A549 (cell line): ENCODE data around the gene TSPAN5. TPM values are rescaled to one million over a fixed set of nuclear protein-coding genes. Genes with fewer than 3 reads are reported as not detected.

Experiments used
- ATAC-seq, 2 experiments: fragments of 200-7000 bp in 1 of 2; fragments of >200 bp in 1 of 2; cut with Nextera tagmentation in 1 of 2; cut with Tn5 transposase in 1 of 2; 3 replicates each; pipeline versions ENCODE4 v1.8.0 to v1.9.1; 2018 to 2020; ENCODE audit warnings: mild to moderate bottlenecking in 1 of 2, moderate library complexity in 1 of 2
- CTCF ChIA-PET: fragments of 300-600 bp; sonication (Branson Sonifier 250); formaldehyde crosslinking; extraction: SDS; loops from one replicate; lab custom pipeline; 2021; ENCODE audit warnings: antibody characterized with exemption, inconsistent platforms; lab: Yijun Ruan, JAX
- POLR2A ChIA-PET: fragments of 350-600 bp; formaldehyde crosslinking; extraction: SDS; loops from one replicate; lab custom pipeline; 2021; ENCODE audit warnings: antibody characterized with exemption, inconsistent platforms; lab: Yijun Ruan, JAX
- DNase-seq, 2 experiments: peaks; one replicate each; pipeline versions ENCODE4 v3.0.0 to v3.0.0-alpha.2; 2011 to 2016; ENCODE audit warnings: low read depth in 1 of 2, low spot score in 1 of 2
- FAIRE-seq: peaks from 2 replicates; lab custom pipeline; 2011; peaks lifted over from hg19 to GRCh38; lab: Jason Lieb, UNC
- H3K27ac ChIP-seq, 2 experiments: fragments of >200 bp; sonication (Bioruptor Twin); formaldehyde crosslinking; 3 replicates each; pipeline ENCODE4 v1.5.1; 2016 to 2017
- H3K4me1 ChIP-seq: fragments of >200 bp; sonication (Bioruptor Twin); formaldehyde crosslinking; 3 replicates; pipeline ENCODE4 v1.6.1; 2016
- H3K4me2 ChIP-seq: fragments of >200 bp; sonication (Bioruptor Twin); formaldehyde crosslinking; 3 replicates; pipeline ENCODE4 v1.6.1; 2016
- H3K4me3 ChIP-seq: fragments of >200 bp; sonication (Bioruptor Twin); formaldehyde crosslinking; 3 replicates; pipeline ENCODE4 v1.5.1; 2016
- H3K9me3 ChIP-seq: fragments of >200 bp; sonication (Bioruptor Twin); formaldehyde crosslinking; 3 replicates; pipeline ENCODE4 v1.6.1; 2016
- BCL3 ChIP-seq: fragments of >200 bp; sonication (Bioruptor Twin); formaldehyde crosslinking; IDR thresholded peaks from 3 replicates; pipeline ENCODE4 v1.6.1; 2016
- BHLHE40 ChIP-seq: IDR thresholded peaks from 2 replicates; pipeline ENCODE4 v1.6.1; 2012; ENCODE audit warnings: low read depth, low read length, inconsistent platforms
- CBX2 ChIP-seq: fragments of 200-600 bp; sonication (generic); IDR thresholded peaks from 2 replicates; pipeline ENCODE4 v1.6.1; 2016; ENCODE audit warnings: low read depth, mild to moderate bottlenecking, borderline replicate concordance
- CEBPB ChIP-seq, 2 experiments: fragments of >200 bp in 1 of 2; sonication (Bioruptor Twin) in 1 of 2; formaldehyde crosslinking in 1 of 2; IDR thresholded peaks; 2 replicates each; pipeline ENCODE4 v1.6.1; 2012 to 2016
- CTCF ChIP-seq: fragments of >200 bp; sonication (Bioruptor Twin); formaldehyde crosslinking; IDR thresholded peaks from 3 replicates; pipeline ENCODE4 v1.5.1; 2016
- FOSB ChIP-seq: fragments of 250-450 bp; sonication (Bioruptor Pico); IDR thresholded peaks from 2 replicates; pipeline ENCODE4 v1.5.0; 2020; ENCODE audit warnings: mild to moderate bottlenecking, moderate library complexity
- FOSL2 ChIP-seq, 2 experiments: fragments of 450-650 bp in 1 of 2; fragments of >200 bp in 1 of 2; sonication (Bioruptor Twin) in 1 of 2; formaldehyde crosslinking; IDR thresholded peaks; 2 replicates each; pipeline versions ENCODE4 v1.5.0 to v1.6.1; 2016 to 2020; ENCODE audit warnings: mild to moderate bottlenecking in 1 of 2, moderate library complexity in 1 of 2
- HES2 ChIP-seq: fragments of >200 bp; sonication (Bioruptor Twin); formaldehyde crosslinking; IDR thresholded peaks from 2 replicates; pipeline ENCODE4 v1.6.1; 2016
- JUNB ChIP-seq: fragments of >200 bp; sonication (Bioruptor Twin); formaldehyde crosslinking; IDR thresholded peaks from 2 replicates; pipeline ENCODE4 v1.6.1; 2016
- MAFK ChIP-seq: fragments of 450-650 bp; IDR thresholded peaks from 2 replicates; pipeline ENCODE4 v1.6.1; 2014; ENCODE audit not compliant: partially characterized antibody
- RCOR1 ChIP-seq: fragments of 150-350 bp; IDR thresholded peaks from 2 replicates; pipeline ENCODE4 v1.6.1; 2014; ENCODE audit warnings: antibody characterized with exemption, low read length, low read depth
- SMC3 ChIP-seq: fragments of >200 bp; sonication (Bioruptor Twin); formaldehyde crosslinking; IDR thresholded peaks from 3 replicates; pipeline ENCODE4 v1.6.1; 2018; ENCODE audit warnings: inconsistent platforms
- TP53 ChIP-seq: fragments of 250-450 bp; sonication (Bioruptor Pico); IDR thresholded peaks from 2 replicates; pipeline ENCODE4 v1.5.0; 2021; ENCODE audit warnings: mild to moderate bottlenecking, moderate library complexity
- USF2 ChIP-seq: fragments of 450-650 bp; IDR thresholded peaks from 2 replicates; pipeline ENCODE4 v1.6.1; 2014; ENCODE audit warnings: antibody characterized with exemption
- ZSCAN20 ChIP-seq: fragments of 250-450 bp; sonication (Bioruptor Pico); IDR thresholded peaks from 2 replicates; pipeline ENCODE4 v1.8.0; 2022; ENCODE audit warnings: mild to moderate bottlenecking, moderate library complexity
- WGBS: methylation state at CpG from one replicate; pipeline ENCODE4 v1.1.6; 2017; ENCODE audit errors: missing lambda C conversion rate; 5-methylcytosine and 5-hydroxymethylcytosine counted together
- polyA plus RNA-seq, 4 experiments: library from polyadenylated mRNA; depleted of rRNA in 3 of 4; stranded (reverse); fragments of >200 nt; fragmentation: RNase III in 1 of 4; extraction: RNeasy Plus Mini Kit Qiagen cat#74134 plus additional on column Dnase treatment in 1 of 4; gene quantifications; 2 replicates in 3 of 4; 3 replicates in 1 of 4; pipeline ENCODE4 v1.2.3, GENCODE V29; 2011 to 2017

TSPAN5 gene
- polyA plus RNA-seq, 2 of the 4 experiments (the other 2 are of a cell fraction): 9.5 to 12.4 TPM

- H3K4me2 ChIP-seq: peak overlapping the region; percentile 5; the same call in 1 of the 3 replicates
- H3K4me3 ChIP-seq: no peak overlapping the region
- H3K4me1 ChIP-seq: peaks cover 9% of the 10 kb centered on the region; the same call in 2 of the 3 replicates
- peak in 1 of 2 experiments; percentile 9 for DNase-seq
- 56% methylated on average over 3 of the region's 3 CpGs for WGBS
- no peak for ATAC-seq
- CTCF ChIA-PET: interaction anchor here (0.6 kb wide), 1 partner anchor 11 kb away, joined by 5 read pairs; no protein-coding TSS in a partner anchor
- H3K9me3 ChIP-seq: no peaks in the 10 kb centered on the region
- POLR2A ChIA-PET: no interaction called here
- peak overlapping the region in 1 of 2 experiments; percentile 57; a peak in 3 of 6 replicates for H3K27ac ChIP-seq
- no peak for FAIRE-seq
- TF ChIP-seq CEBPB (IDR thresholded peaks at IDR 0.05) (peak in 1 of 2 experiments; percentile 49; a peak in 1 of 4 replicates), BCL3 (no peak)
These were observed 184.0 kb downstream of the TSPAN5 start for GRCh38 chr4:98474408-98474844.

GRCh38 chr4:98473046-98473445 is 185.4 kb downstream of the TSPAN5 start:
- Histone ChIP-seq H3K9me3 (no peaks in the 10 kb centered on the region), H3K4me2 (no peak overlapping the region), H3K27ac (no peak overlapping the region), H3K4me3 (no peak overlapping the region), H3K4me1 (peaks cover 9% of the 10 kb centered on the region; the same call in 2 of the 3 replicates)
- POLR2A ChIA-PET: no interaction called here
- no peak for ATAC-seq
- CTCF ChIA-PET: no interaction called here
- FAIRE-seq: no peak
- DNase-seq: no peak
- TF ChIP-seq MAFK (peak; percentile 54), FOSL2 (IDR thresholded peaks at IDR 0.05) (no peak), FOSL2 (CRISPR knock-in tag; IDR thresholded peaks at IDR 0.05) (no peak)
- 91% methylated on average over 5 of the region's 5 CpGs for WGBS

GRCh38 chr4:98470831-98471230 is 187.6 kb downstream of the TSPAN5 start:
- POLR2A ChIA-PET: no interaction called here
- Histone ChIP-seq H3K9me3 (no peaks in the 10 kb centered on the region), H3K27ac (no peak overlapping the region), H3K4me2 (no peak overlapping the region), H3K4me3 (no peak overlapping the region), H3K4me1 (peaks cover 9% of the 10 kb centered on the region; the same call in 2 of the 3 replicates)
- no peak for TF ChIP-seq ZSCAN20 (CRISPR knock-in tag)
- no peak for TF ChIP-seq USF2
- TF ChIP-seq SMC3: no peak
- TF ChIP-seq CEBPB (IDR thresholded peaks at IDR 0.05): no peak
- no peak for TF ChIP-seq RCOR1
- no peak for TF ChIP-seq BCL3
- TF ChIP-seq HES2: no peak
- TF ChIP-seq TP53: no peak
- no peak for TF ChIP-seq BHLHE40
- no peak for TF ChIP-seq CTCF
- TF ChIP-seq CBX2: no peak
- CTCF ChIA-PET: no interaction called here
- no peak for DNase-seq
- no peak for FAIRE-seq
- no peak for ATAC-seq
- 97% methylated on average over 5 of the region's 7 CpGs for WGBS

GRCh38 chr4:98470366-98470765 is 188.0 kb downstream of the TSPAN5 start:
- POLR2A ChIA-PET: no interaction called here
- 85% methylated on average over 3 of the region's 3 CpGs for WGBS
- H3K4me2 ChIP-seq: no peak overlapping the region
- H3K4me1 ChIP-seq: peaks cover 9% of the 10 kb centered on the region; the same call in 2 of the 3 replicates
- H3K9me3 ChIP-seq: no peaks in the 10 kb centered on the region
- no peak for FAIRE-seq
- H3K4me3 ChIP-seq: no peak overlapping the region
- TF ChIP-seq JUNB (no peak), FOSB (no peak)
- ATAC-seq: no peak
- CTCF ChIA-PET: no interaction called here
- H3K27ac ChIP-seq: no peak overlapping the region
- no peak for DNase-seq
